Activated CD8-positive, alpha-beta T cell treated with anti-CD3 and anti-CD28 coated beads for 36 hours (primary cell): Measurements from ENCODE around the gene TMEM121. TPM values are rescaled to one million over a fixed set of nuclear protein-coding genes. Genes with fewer than 3 reads are reported as not detected.

Experiments used
- ATAC-seq: fragments of 200-7000 bp; cut with Tn5 transposase; one replicate; pipeline ENCODE4 v1.10.0; 2021; ENCODE audit warnings: mild to moderate bottlenecking, moderate library complexity
- CTCF ChIA-PET: fragments of 350-600 bp; sonication (Branson Sonifier 250); formaldehyde crosslinking; loops from one replicate; lab custom pipeline; 2021; ENCODE audit warnings: antibody characterized with exemption; lab: Charles Lee
- POLR2A ChIA-PET: fragments of 350-600 bp; sonication (Branson Sonifier 250); formaldehyde crosslinking; loops from one replicate; lab custom pipeline; 2021; ENCODE audit warnings: antibody characterized with exemption; lab: Charles Lee
- DNase-seq: peaks from one replicate; pipeline ENCODE4 v3.0.0-alpha.2; 2020
- H3K27ac Mint-ChIP-seq: one replicate; pipeline ENCODE4 v1.8.0; 2021; ENCODE audit warnings: mild to moderate bottlenecking, mixed read lengths
- H3K27me3 Mint-ChIP-seq: one replicate; pipeline ENCODE4 v1.8.0; 2021; ENCODE audit warnings: mixed read lengths
- H3K36me3 Mint-ChIP-seq: one replicate; pipeline ENCODE4 v1.8.0; 2021; ENCODE audit warnings: low read depth, mixed read lengths
- H3K4me1 Mint-ChIP-seq: one replicate; pipeline ENCODE4 v1.8.0; 2021; ENCODE audit warnings: low read depth, mixed read lengths
- H3K4me3 Mint-ChIP-seq: one replicate; pipeline ENCODE4 v1.8.0; 2021; ENCODE audit warnings: mild to moderate bottlenecking, moderate library complexity, mixed read lengths
- H3K9me3 Mint-ChIP-seq: one replicate; pipeline ENCODE4 v1.8.0; 2021; ENCODE audit warnings: mixed read lengths
- CTCF ChIP-seq: fragments of 200-600 bp; IDR thresholded peaks from one replicate; pipeline ENCODE4 v1.8.0; 2022; ENCODE audit warnings: antibody characterized with exemption, mild to moderate bottlenecking
- intact Hi-C: fragments of 100-400 bp; cut with micrococcal nuclease; formaldehyde crosslinking; loops from one replicate; pipeline ENCODE4 v1.10.0; 2022
- total RNA-seq, 2 experiments: library from RNA; stranded (reverse); gene quantifications; one replicate each; pipeline ENCODE4 v1.2.3, GENCODE V29; 2021

Gene TMEM121
- total RNA-seq, 2 experiments from 2014 or later: 12.0 to 12.1 TPM

GRCh38 chr14:105534586-105534985 lies 8.2 kb downstream of the TMEM121 start:
- H3K9me3 Mint-ChIP-seq: no peaks in the 10 kb centered on the region
- no peak for ATAC-seq
- POLR2A ChIA-PET: no interaction called here
- no peak for TF ChIP-seq CTCF
- H3K27me3 Mint-ChIP-seq: peaks cover 8% of the 10 kb centered on the region
- DNase-seq: no peak
- peaks cover 9% of the 10 kb centered on the region for H3K4me1 Mint-ChIP-seq
- intact Hi-C loops: no loop called here
- CTCF ChIA-PET: no interaction called here
- peaks cover 2% of the 10 kb centered on the region for H3K36me3 Mint-ChIP-seq
- no peak overlapping the region for H3K27ac Mint-ChIP-seq
- H3K4me3 Mint-ChIP-seq: no peak overlapping the region

DNA sequence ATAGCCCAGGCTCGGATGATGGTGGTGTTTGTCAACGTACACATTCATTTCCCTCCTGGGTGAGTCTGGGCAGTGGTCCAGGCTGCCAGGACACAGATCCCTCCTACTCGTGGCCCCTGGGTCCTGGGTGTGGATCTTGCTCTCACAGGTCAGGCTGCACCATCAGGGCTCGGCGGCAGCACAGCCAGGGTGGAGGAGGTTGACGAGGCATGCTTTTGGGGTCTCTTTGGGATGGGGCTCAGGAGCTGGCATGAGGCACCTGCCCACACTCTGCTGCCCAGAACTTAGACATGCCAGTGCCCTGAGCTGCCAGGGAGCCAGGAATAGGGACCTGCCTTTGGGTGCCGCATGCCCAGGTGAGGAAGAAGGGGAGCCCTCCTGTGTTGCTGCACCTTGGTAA lies 9.7 kb downstream of the TMEM121 start:
- intact Hi-C loops: no loop called here
- CTCF ChIA-PET: no interaction called here

GRCh38 chr14:105536691-105537579 lies 10.6 kb downstream of the TMEM121 start:
- TF ChIP-seq CTCF: no peak
- intact Hi-C loops: no loop called here
- CTCF ChIA-PET: interaction anchor here (0.6 to 1.8 kb wide), 9 partner anchors 8 to 835 kb away, joined by 3 to 8 read pairs (median 3); no protein-coding TSS in a partner anchor
- DNase-seq (no peak), ATAC-seq (no peak)
- no peaks in the 10 kb centered on the region for H3K36me3 Mint-ChIP-seq
- H3K27ac Mint-ChIP-seq: no peak overlapping the region
- no peak overlapping the region for H3K4me3 Mint-ChIP-seq
- H3K4me1 Mint-ChIP-seq: peaks cover 7% of the 10 kb centered on the region
- H3K27me3 Mint-ChIP-seq: peaks cover 14% of the 10 kb centered on the region
- POLR2A ChIA-PET: interaction anchor here (0.9 kb wide), 1 partner anchor 8 kb away, joined by 4 read pairs; no protein-coding TSS in a partner anchor
- H3K9me3 Mint-ChIP-seq: no peaks in the 10 kb centered on the region

More for the DNA sequence above, 9.7 kb downstream of the TMEM121 start:
- H3K27me3 Mint-ChIP-seq: peaks cover 8% of the 10 kb centered on the region
- POLR2A ChIA-PET: no interaction called here
- H3K36me3 Mint-ChIP-seq: no peaks in the 10 kb centered on the region
- H3K9me3 Mint-ChIP-seq: no peaks in the 10 kb centered on the region
- no peak for ATAC-seq
- no peak for DNase-seq
- H3K4me3 Mint-ChIP-seq: no peak overlapping the region
- TF ChIP-seq CTCF: no peak
- H3K4me1 Mint-ChIP-seq: peaks cover 7% of the 10 kb centered on the region
- no peak overlapping the region for H3K27ac Mint-ChIP-seq

GRCh38 chr14:105537580-105538474 lies 11.4 kb downstream of the TMEM121 start:
- H3K36me3 Mint-ChIP-seq: no peaks in the 10 kb centered on the region
- POLR2A ChIA-PET: interaction anchor here (0.9 kb wide), 1 partner anchor 8 kb away, joined by 4 read pairs; no protein-coding TSS in a partner anchor
- intact Hi-C loops: no loop called here
- CTCF ChIA-PET: interaction anchor here (0.6 to 1.8 kb wide), 13 partner anchors 9 to 834 kb away, joined by 3 to 8 read pairs (median 3); no protein-coding TSS in a partner anchor
- H3K27ac Mint-ChIP-seq: no peak overlapping the region
- peaks cover 3% of the 10 kb centered on the region for H3K9me3 Mint-ChIP-seq
- ATAC-seq (peak; percentile 95), DNase-seq (peak; percentile 76)
- H3K4me1 Mint-ChIP-seq: peaks cover 1% of the 10 kb centered on the region
- peak; percentile 99 for TF ChIP-seq CTCF
- peaks cover 15% of the 10 kb centered on the region for H3K27me3 Mint-ChIP-seq
- no peak overlapping the region for H3K4me3 Mint-ChIP-seq
